Non-pigmented ciliary epithelial cell (primary cell): ENCODE measurements around the gene FMC1.

Source experiments
- DNase-seq: peaks from one replicate; pipeline ENCODE4 v3.0.0-alpha.2; 2010; ENCODE audit warnings: low read depth

Gene FMC1

GRCh38 chr7:139374246-139374645 is 33.1 kb downstream of the FMC1 start:
- DNase-seq = no peak

- DNase-seq = no peak
Observed at GRCh38 chr7:139382439-139382838, 41.3 kb downstream of the FMC1 start.

GRCh38 chr7:139384611-139385010 is 43.5 kb downstream of the FMC1 start:
- no peak for DNase-seq

DNA sequence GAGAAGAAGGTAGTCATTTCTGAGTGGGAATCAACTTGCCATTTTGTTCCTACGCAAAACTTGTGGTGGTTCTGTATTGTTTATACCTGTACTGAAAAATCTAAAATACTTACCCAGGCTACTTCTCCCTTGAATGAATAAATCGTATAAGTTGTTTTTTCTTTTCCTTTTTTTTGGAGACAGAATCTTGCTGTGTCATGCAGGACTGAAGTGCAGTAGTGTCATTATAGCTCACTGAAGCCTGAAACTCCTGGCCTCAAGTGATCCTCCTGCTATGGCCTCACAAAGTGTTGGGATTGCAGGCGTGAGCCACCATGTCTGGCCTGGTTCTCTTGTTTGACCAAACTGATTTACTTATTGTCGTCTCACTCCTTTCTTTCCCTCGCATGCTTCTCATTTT is 46.5 kb downstream of the FMC1 start:
- no peak for DNase-seq

GRCh38 chr7:139389091-139389490 is 48.0 kb downstream of the FMC1 start:
- DNase-seq = no peak

- no peak for DNase-seq
Observed at GRCh38 chr7:139389774-139390173, 48.6 kb downstream of the FMC1 start.

DNA sequence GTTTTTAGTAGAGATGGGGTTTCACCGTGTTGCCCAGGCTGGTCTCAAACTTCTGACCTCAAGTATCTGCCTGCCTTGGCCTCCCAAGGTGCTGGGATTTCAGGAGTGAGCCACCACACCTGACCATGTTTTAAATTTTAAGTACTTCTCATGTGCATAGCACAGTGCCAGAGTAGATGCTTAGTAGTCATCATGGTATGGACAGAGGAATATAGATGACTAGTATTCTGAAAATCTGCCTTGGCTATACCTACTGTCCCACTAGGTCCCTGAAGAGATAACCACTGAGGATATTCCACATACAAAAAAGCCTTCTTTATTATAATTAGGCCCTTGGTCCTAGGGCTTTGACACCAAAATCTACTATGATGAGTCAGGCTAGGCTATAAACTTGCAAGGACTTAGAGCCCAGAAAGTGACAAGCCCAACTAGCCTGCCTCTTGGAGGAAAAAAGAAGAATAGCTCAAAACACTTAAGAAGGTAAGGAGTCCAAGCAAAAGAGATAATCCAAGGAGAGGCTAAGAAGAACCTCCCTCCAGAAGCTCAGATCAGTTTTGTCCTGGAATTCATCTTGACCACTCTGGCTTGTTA is 52.6 kb downstream of the FMC1 start:
- DNase-seq = no peak

DNA sequence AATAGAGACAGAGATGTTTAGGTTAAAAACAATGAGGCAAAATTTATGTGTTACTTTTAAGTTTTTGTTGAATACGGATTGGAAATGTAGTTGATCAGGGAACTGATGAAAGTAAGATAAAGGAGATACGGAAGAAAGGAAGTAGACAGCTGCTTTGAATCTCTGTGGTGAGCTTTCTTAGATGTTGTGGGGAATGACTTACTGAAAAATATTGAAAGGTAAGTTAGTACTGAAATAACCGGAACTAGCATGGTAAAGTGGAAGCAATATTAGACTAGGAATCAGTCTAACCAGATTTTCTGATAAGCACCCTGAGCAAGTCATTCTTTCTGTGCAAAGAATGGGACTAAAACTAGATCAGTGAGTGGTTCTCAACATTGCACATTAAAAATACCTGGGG is 53.4 kb downstream of the FMC1 start:
- no peak for DNase-seq
